RWPE2 (cell line): Measurements from ENCODE around the gene HOXA9.

ENCODE experiments used
- ATAC-seq: fragments of 200-7000 bp; cut with Tn5 transposase; 3 replicates; pipeline ENCODE4 v1.9.1; 2021; ENCODE audit warnings: low read depth
- DNase-seq: peaks from one replicate; pipeline ENCODE4 v3.0.0-alpha.2; 2020; ENCODE audit warnings: low spot score
- H3K27ac ChIP-seq: fragments of 450-650 bp; 2 replicates; pipeline ENCODE4 v1.5.1; 2017; ENCODE audit warnings: mild to moderate bottlenecking; ENCODE audit not compliant: poor library complexity, severe bottlenecking
- H3K27me3 ChIP-seq: fragments of 250-450 bp; sonication (Bioruptor Pico); 2 replicates; pipeline ENCODE4 v1.5.1; 2021; ENCODE audit warnings: mild to moderate bottlenecking, moderate library complexity; ENCODE audit not compliant: insufficient read depth, poor library complexity, severe bottlenecking
- H3K36me3 ChIP-seq: fragments of 250-450 bp; sonication (Bioruptor Pico); 2 replicates; pipeline ENCODE4 v1.5.1; 2020; ENCODE audit warnings: low read depth, mild to moderate bottlenecking, moderate library complexity
- H3K4me1 ChIP-seq: fragments of 250-450 bp; sonication (Bioruptor Pico); 2 replicates; pipeline ENCODE4 v1.5.1; 2021; ENCODE audit warnings: mild to moderate bottlenecking, moderate library complexity; ENCODE audit not compliant: insufficient read depth, poor library complexity, severe bottlenecking
- H3K4me3 ChIP-seq: fragments of 250-450 bp; sonication (Bioruptor Pico); 2 replicates; pipeline ENCODE4 v1.5.1; 2021; ENCODE audit warnings: mild to moderate bottlenecking, moderate library complexity; ENCODE audit not compliant: severe bottlenecking
- H3K9me3 ChIP-seq: fragments of 250-450 bp; sonication (Bioruptor Pico); 2 replicates; pipeline ENCODE4 v1.5.1; 2021; ENCODE audit warnings: mild to moderate bottlenecking, moderate library complexity; ENCODE audit not compliant: severe bottlenecking
- TF ChIP-seq, protein P1 (sequence below): fragments of 450-650 bp; IDR thresholded peaks from one replicate; pipeline ENCODE4 v1.5.1; 2017; ENCODE audit warnings: mild to moderate bottlenecking, moderate library complexity; ENCODE audit not compliant: poor library complexity, severe bottlenecking

The HOXA9 gene

DNA sequence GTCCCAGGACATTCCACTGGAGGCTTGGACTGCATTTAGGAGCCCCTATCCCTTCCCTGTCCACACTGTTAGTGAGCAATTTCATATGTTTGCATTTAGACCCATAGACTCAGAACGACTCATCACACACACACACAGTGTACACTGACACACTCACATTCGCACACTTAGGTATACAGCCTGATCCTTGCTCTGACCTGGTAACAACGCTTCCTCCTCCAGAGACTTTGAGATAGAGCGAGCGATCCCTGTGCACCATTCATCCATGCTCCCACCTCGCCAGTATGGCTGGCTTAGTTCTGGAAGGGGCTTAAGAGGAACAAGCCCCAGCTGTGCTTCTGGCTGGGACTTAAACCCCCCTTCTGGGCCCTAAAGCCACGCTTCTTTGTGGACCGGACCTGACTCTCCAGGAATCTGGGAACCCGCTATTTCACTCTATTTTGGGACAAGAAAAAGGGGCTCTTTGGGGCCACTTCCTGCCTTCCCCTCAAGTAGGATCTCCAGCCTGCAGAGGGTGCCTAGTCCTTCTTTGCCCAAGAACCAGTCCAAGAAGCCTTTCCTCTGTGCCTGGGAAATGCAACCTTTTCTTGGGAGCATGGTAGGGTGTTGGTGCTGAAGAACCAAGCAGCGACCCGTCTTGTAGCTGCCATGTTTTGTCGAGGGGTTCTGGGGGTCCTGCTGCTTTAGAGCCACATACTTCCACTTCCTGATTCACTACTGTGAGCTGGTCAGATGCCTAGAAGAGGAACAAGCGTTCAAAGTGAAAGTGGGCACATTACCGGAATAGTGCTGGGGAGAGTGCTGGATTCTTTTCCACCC is 35.6 kb upstream of the HOXA9 start:
- Histone ChIP-seq H3K4me3 (peak overlapping the region; percentile 89), H3K9me3 (no peaks in the 10 kb centered on the region), H3K27me3 (no peaks in the 10 kb centered on the region), H3K27ac (peak overlapping the region; percentile 92), H3K36me3 (peaks cover 18% of the 10 kb centered on the region), H3K4me1 (peaks cover 1% of the 10 kb centered on the region)
- peak; percentile 18 for ATAC-seq
- TF ChIP-seq, protein P1, sequence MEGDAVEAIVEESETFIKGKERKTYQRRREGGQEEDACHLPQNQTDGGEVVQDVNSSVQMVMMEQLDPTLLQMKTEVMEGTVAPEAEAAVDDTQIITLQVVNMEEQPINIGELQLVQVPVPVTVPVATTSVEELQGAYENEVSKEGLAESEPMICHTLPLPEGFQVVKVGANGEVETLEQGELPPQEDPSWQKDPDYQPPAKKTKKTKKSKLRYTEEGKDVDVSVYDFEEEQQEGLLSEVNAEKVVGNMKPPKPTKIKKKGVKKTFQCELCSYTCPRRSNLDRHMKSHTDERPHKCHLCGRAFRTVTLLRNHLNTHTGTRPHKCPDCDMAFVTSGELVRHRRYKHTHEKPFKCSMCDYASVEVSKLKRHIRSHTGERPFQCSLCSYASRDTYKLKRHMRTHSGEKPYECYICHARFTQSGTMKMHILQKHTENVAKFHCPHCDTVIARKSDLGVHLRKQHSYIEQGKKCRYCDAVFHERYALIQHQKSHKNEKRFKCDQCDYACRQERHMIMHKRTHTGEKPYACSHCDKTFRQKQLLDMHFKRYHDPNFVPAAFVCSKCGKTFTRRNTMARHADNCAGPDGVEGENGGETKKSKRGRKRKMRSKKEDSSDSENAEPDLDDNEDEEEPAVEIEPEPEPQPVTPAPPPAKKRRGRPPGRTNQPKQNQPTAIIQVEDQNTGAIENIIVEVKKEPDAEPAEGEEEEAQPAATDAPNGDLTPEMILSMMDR, result no peak
- no peak for DNase-seq

- Histone ChIP-seq H3K9me3 (no peaks in the 10 kb centered on the region), H3K4me1 (peaks cover 8% of the 10 kb centered on the region), H3K27me3 (no peaks in the 10 kb centered on the region), H3K36me3 (peaks cover 25% of the 10 kb centered on the region), H3K27ac (peak within 1 kb of the TSS; percentile 92), H3K4me3 (peak within 1 kb of the TSS; percentile 89)
- DNase-seq (peak; percentile 86), ATAC-seq (peak; percentile 54)
- TF ChIP-seq, protein P1, result no peak
Measured at GRCh38 chr7:27199849-27200760, 34.8 kb upstream of the HOXA9 start, which contains the start of gene HOXA13. Gene HOXA13, minus strand, starts transcription at chr7:27200091. Its CDS starts 14 bp downstream, at chr7:27200077.

GRCh38 chr7:27198871-27199801 is 33.8 kb upstream of the HOXA9 start:
- ATAC-seq (peak; percentile 0; the same call in 1 of the 3 replicates), DNase-seq (no peak)
- TF ChIP-seq, protein P1, result no peak
- peaks cover 35% of the 10 kb centered on the region for H3K36me3 ChIP-seq
- H3K9me3 ChIP-seq, result no peaks in the 10 kb centered on the region
- peaks cover 8% of the 10 kb centered on the region for H3K4me1 ChIP-seq
- no peaks in the 10 kb centered on the region for H3K27me3 ChIP-seq
- peak overlapping the region; percentile 89 for H3K4me3 ChIP-seq
- peak overlapping the region; percentile 92 for H3K27ac ChIP-seq

DNA sequence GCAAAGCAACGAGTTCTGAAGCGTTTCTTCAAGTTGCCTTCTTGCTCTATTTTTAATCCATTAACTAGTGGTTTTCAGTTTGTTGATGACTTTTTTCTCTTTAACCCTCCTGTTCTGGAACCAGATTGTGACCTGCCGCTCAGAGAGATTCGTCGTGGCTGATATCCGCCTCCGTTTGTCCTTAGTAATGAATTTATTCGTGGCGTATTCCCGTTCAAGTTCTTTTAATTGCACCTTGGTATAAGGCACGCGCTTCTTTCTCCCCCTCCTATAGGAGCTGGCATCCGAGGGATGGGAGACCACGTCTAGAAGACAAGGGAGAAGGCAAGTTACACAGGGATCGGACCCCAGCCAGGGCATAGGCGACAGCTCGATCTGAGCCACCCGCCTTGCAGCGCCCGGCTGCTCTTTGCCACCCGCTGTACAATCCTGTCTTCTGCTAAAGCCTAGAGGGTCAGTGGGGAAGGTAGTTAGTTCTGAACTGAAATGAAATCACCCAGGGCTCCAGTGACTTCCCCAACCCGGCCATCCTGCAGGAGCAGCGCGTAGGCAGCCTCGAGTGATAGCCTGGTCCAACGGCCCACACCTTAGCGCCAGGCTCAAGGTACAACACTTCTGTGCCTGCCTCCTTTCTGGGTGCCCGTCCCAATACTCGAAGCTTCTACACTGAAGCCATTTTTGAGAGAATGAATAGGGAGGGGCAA is 33.0 kb upstream of the HOXA9 start:
- DNase-seq (no peak), ATAC-seq (peak; percentile 1; the same call in 1 of the 3 replicates)
- Histone ChIP-seq H3K36me3 (peaks cover 36% of the 10 kb centered on the region), H3K4me3 (peak overlapping the region; percentile 89), H3K27ac (peak overlapping the region; percentile 92), H3K9me3 (no peaks in the 10 kb centered on the region), H3K27me3 (no peaks in the 10 kb centered on the region), H3K4me1 (peaks cover 8% of the 10 kb centered on the region)
- TF ChIP-seq, protein P1, result no peak
